HG02798 (cell line): ENCODE measurements around the gene RINL.
"Not testable (repeated sequence)": the region's sequence is repeated elsewhere in the genome, so short reads cannot be mapped to it uniquely, and the experiment has no call there.

Source experiments
- ATAC-seq: cut with Tn5 transposase; IDR thresholded peaks from one replicate; pipeline ENCODE4 v1.9.1; 2021; ENCODE audit warnings: mild to moderate bottlenecking; ENCODE audit not compliant: unreplicated experiment, poor library complexity

The RINL gene

DNA sequence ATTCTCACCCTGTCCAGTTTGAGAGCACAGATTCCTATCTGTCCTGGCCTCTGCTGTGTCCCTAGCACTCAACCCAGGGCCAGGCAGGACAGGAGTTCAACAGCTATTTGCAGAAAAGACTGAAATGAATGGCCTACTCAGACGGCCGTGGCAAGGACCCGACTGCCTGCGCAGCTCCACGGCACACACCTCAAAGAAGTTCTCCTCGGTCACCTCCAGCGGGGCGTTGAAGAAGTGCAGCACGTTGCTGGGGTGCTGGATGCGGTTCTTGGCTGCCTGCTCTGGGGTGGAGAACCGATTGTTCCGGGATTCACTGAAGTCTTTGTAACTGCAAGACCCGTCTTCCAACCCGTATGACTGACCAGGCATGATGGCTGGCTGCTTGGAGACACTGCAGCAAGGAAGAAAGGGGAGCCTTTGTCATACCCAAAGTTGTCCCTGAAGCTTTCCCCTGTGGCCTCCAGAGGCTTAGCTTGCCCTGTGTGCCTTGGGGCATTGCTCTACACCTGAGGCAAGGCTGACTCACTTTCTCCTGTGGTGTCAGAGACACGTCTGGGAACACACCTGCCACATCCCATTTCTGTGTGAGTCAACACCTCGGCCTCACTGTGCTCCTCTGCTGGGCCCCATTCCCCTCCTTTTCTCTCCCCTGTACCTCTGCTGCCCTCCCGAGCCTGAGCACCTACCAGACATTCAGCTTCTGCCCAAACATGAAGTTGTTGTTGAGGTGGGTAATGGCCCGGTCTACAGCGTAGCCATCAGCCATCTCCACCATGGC lies 39.7 kb downstream of the RINL start:
- no peak for ATAC-seq

DNA sequence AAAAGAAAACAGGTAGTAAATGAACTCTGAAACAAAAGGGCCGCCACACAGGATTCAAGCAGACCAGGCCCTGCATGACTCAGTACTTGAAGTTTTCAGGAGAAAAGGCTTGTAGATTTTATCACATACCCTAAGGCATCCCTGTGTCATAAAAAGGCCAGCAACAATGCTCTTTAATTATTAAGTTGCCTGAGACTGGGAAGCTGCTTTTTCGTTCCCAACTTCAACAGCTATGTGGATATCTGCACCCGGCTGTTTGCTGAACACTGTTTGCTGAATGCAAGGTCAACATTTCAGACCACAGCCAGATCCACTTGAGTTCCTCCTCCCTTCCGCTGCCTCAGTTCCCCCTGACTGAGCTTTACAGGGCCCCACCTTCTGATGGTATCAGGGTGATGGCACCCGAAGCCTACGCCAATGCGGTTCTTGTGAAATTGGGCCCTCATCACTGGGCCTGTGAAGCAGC lies 40.4 kb downstream of the RINL start:
- no peak for ATAC-seq

DNA sequence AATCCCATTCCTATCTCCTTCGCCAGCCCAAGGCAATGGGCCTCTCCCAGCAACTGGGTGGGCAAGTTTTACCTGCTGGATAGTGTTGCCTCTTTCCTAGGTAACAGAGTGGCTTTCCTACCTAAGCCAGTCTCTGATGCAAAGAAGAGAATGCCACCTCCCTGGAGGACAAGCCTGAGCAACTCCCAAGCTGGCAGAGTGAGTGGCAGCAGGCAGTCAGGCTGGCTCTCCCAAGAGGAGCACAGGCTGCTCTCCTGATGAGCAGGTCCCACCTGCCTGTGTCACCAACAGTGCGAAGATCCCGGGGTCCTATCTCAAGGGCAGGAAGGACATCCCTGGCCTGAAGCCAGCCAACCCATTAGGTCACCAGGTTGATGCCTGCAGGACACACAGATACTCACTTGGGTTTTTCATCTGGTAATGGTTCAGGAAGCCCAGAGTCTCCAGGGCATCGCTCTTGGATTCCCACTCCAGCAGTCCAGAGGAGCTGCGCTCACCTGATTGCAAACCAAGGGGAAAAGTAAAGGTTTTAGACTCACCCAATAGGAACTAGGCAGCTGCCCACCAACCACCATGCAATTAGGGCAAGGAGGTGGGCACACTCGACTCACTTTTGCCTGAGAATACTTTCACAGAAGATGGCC lies 41.0 kb downstream of the RINL start:
- ATAC-seq = no peak

DNA sequence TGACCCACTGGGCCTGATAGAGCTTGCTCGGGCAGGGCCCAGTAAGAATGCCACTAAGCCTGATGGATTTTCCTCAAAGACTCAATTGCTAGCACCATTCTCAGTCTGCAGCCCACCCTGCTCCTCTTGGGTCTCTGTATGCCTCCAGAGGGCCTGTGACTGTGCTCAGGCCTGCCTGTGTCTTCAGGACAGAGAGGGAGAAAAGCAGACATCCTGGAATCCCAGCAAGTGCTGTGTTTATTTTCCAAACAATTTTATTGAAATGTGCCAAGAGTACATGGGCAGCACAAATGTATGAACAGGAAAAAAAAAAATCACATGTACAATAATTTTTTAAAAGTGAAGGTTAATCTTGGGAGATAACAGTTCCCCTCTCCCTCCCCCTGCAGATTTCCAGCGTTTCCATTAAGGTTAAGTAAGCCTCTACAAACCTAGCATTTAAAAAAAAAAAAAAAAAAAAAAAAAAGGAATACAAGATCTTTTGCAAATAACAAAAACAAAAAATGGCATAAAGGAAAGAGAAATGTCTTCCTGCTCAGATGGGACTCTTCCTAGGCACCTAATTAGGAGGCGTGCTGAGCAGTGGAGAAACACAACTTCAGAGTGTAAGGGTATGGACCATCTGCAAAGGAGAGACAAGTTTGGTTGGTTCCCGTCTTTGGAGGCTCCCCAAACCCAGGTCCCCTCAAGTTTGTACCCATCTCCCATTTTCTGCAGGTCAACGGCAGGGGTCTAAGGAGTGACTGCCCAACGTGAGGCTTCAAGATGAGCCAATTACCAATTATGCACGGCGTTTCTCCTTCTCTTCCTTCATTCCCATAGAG lies 41.7 kb downstream of the RINL start:
- ATAC-seq = no peak

DNA sequence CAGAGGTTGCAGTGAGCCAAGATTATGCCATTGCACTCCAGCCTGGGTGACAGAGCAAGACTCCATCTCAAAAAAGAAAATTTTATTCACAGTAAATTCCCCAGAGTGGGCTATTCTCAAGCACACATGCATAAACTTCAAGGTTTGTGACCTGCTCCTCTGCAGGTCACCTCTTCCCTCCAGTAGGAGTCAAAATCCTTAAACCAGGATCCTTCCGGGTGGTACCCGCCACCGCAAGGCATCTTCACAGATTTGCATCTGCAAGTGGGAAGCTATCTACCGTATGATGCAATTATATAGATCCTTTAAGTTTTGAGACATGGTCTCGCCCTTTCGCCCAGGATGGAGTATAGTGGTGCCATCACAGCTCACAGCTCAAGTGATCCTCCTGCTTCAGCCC lies 43.5 kb downstream of the RINL start:
- ATAC-seq = no peak

DNA sequence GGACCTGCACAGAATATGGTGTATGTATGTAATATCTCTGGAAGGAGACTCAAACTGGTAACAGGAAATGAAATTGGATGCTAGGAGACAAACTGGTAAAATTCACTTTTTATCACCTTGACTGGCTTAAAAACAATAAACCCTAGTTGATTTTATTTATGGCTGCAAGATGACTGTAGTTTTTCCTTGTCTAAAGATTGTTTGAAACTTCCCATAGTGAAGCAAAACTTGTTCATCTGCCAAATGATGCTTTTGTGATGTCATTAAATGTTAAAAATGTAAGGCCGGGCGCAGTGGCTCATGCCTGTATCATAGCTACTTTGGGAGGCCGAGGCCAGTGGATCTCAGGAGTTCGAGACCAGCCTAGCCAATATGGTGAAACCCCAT lies 44.0 kb downstream of the RINL start:
- ATAC-seq = no peak

DNA sequence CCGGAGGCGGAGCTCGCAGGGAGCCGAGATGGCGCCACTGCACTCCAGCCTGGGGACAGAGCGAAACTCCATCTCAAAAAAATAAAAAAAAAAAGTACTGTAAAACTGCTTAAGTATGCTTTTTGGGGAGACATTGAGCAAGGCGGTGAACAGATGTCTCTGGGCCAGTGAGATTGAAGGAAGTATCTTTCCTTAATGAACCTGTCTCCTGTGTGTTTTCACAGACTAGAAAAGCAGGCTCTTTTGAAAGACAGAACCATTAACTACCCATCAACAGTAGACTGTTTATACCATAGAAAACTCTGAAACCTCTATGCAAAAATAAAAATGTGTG lies 45.0 kb downstream of the RINL start:
- ATAC-seq = no peak

DNA sequence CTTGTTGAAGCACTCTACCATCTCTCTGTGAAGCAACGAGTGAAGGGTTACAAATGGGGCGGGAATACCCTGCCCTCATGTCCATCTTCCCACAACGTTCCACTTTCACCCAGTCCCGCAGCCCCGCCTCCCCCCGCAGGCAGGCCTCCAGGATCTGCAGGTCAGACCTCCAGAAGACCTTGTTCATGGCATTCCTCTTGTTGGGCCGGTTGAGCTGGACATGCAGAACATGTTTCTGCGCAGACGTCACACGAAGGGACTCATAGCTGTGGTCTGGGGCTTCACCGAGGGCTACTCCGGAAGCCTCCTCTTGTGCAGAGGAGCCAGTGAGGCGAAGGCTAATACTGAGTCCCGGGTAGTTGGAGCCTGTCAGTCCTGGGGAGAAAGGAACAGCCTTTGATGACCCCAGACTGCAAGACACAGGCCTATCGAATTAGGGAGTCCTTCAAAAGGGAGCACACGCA lies 46.9 kb downstream of the RINL start:
- ATAC-seq = peak; percentile 41

DNA sequence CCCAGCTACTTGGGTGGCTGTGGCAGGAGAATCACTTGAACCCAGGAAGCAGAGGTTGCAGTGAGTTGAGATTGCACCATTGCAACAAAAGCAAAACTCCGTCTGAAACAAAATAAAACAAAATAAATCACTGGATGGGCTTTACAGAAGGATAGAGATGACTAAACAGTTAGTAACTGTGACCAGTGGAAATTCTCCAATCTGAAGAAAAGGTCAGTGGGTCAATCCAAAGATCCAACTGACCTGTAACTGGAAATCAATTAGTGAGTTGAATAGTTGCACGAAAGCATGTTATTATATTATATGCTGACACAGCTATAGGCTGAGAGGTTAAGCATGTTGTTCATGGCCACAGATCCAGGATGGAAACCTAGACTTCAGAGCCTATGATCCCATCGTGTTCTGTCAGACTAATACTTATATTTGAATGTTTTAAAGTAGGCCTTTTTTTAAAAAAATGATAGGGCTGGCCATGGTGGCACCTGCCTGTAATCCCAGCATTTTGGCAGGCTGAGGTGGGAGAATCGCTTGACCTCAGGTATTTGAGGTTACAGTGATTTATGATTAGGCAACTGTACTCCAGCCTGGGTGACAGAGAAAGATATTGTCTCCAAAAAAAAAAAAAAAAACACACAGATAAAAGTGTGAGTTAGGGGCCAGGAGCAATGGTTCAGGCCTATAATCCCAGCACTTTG lies 47.9 kb downstream of the RINL start:
- ATAC-seq = no peak

DNA sequence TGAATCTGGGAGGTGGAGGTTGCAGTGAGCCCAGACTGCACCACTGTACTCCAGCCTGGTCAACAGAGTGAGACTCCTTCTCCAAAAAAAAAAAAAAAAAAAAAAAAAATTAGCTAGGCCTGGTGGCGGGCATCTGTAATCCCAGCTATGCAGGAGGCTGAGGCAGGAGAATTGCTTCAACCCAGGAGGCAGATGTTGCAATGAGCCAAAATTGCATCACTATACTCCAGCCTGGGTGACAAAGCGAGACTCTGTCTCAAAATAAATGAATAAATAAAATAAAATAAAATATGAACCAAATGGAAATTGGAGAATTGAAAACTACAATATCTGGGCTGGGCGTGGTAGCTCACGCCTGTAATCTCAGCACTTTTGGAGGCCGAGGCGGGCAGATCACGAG lies 48.9 kb downstream of the RINL start:
- ATAC-seq = not testable (repeated sequence)

DNA sequence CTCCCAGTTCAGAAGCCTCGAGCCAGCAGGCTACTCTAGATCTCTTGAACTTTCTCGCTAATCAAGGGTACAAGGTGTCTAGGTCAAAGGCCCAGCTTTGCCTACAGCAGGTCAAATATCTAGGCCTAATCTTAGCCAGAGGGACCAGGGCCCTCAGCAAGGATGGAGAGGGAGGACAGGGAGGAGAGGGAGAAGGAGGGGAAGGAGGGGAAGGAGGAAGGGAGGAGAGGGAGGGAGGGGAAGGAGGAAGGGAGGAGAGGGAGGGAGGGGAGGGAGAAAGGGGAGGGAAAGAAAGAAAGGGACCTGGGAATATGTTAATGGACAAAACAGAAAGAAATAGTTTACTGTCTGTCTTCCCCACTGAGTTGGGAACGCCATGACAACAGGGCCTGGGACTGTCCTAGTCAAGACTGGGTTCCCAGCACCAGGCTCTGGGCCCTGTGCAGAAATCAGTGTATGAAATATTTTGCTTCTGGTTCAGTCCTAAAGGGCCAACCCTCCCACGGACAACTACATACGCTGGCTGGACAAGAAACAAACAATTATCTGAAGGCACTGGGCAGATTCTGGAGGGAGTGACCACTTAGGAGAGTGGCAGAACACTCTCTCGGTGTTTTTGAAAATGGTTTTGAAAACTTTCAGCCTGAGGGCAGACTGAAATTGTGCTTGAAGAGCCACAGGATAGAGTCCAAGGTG lies 51.1 kb downstream of the RINL start:
- no peak for ATAC-seq

DNA sequence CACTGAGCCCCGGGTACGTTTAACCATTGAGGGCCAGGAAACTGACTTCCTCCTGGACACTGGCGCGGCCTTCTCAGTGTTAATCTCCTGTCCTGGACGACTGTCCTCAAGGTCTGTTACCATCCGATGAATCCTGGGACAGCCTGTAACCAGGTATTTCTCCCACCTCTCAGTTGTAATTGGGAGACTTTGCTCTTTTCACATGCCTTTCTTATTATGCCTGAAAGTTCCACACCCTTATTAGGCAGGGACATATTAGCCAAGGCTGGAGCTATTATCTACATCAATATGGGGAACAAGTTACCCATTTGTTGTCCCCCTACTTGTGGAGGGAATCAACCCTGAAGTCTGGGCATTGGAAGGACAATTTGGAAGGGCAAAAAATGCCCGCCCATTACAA lies 52.1 kb downstream of the RINL start:
- ATAC-seq = not testable (repeated sequence)

DNA sequence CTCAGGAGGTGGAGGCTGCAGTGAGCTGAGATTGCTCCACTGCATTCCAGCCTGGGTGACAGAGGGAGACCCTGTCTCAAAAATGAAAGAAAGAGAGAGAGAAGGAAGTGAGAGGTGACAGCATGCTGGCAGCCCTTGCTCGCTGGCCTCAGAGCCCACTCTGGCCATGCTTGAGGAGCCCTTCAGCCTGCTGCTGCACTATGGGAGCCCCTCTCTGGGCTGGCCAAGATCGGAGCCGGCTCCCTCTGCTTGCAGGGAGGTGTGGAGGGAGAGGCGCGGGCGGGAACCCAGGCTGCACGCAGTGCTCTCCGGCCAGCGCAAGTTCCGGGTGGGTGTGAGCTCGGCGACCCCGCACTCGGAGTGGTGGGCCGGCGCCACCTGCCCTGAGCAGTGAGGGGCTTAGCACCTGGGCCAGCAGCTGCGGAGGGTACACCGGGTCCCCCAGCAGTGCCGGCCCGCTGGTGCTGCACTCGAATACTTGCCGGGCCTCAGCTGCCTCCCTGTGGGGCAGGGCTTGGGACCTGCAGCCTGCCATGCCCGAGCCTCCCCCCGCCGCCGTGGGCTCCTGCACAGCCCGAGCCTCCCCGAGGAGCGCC lies 56.7 kb downstream of the RINL start:
- not testable (repeated sequence) for ATAC-seq

DNA sequence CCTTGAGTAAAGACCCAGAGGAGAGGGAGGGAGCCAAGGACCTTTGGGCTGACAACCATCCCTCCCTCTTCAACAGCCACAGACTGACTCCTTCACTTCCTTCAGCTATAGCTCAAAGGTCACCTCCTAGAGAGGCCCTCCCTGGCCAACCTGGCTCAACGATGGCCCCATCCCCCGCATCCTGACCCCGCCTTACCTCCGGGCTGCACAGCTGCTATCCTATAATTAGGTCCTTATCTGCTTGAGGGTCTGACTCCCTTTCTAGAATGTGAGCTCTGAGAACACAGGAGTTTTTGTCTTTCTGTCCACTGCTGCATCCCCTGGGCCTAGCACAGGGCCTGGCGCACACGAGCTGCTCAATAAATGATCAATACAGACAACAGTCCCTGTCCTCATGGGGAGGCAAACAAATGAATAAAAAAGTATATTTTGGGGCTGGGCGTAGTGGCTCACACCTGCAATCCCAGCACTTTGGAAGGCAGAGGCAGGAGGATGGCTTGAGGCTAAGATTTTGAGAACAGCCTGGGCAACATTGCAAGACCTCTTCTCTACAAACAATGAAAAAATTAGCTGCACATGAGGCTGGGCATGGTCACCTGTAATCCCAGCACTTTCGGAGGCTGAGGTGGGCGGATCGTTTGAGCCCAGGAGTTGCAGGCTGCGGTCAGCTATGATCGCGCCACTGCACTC lies 58.7 kb downstream of the RINL start:
- no peak for ATAC-seq
